Gastroesophageal sphincter (tissue), 3 donors: ENCODE data around the gene NFAT5.

Source experiments
- CTCF ChIP-seq, 4 experiments: fragments of 200-600 bp in 2 of 4; fragments of 450-650 bp in 2 of 4; sonication (generic) in 1 of 4; IDR thresholded peaks; one replicate each; pipeline ENCODE4 v1.5.1; 2017 to 2019; ENCODE audit warnings: antibody characterized with exemption in 4 of 4, mild to moderate bottlenecking in 2 of 4, moderate library complexity in 2 of 4
- EP300 ChIP-seq: sonication (generic); formaldehyde crosslinking; IDR thresholded peaks from one replicate; pipeline ENCODE4 v1.6.1; 2017; ENCODE audit warnings: antibody characterized with exemption, mild to moderate bottlenecking
- POLR2A ChIP-seq, 2 donors: fragments of 450-650 bp; IDR thresholded peaks; one replicate each; pipeline ENCODE4 v1.6.1; 2017; ENCODE audit warnings: antibody characterized with exemption in 2 of 2, mild to moderate bottlenecking in 2 of 2, moderate library complexity in 1 of 2
- POLR2AphosphoS5 ChIP-seq: sonication (generic); formaldehyde crosslinking; IDR thresholded peaks from one replicate; pipeline ENCODE4 v1.6.1; 2017; ENCODE audit warnings: antibody characterized with exemption

DNA sequence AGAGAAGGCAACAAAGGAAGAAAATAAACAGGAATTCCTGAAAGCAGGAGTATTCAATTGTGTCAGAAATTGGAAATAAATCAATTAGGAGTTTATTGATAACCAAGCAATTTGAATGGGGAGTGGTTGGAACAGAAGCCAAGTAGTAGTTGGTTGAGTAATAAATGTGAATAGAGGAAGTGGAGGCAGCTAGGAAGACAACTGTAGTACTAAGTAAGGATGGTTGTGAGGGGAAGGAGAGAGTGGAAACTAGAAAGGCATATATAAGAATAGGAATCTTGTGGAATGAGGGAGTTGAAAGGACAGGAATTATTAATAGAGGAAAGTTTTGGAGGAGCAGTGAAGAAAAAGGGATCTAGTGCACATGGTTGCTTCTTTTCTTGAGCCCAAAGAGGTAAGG, 34.4 kb downstream of the NFAT5 start:
- no peak for TF ChIP-seq CTCF (IDR thresholded peaks at IDR 0.05)
- TF ChIP-seq EP300, result no peak
- no peak for TF ChIP-seq POLR2A (IDR thresholded peaks at IDR 0.05)
- TF ChIP-seq POLR2AphosphoS5, result no peak
